ENCODE measurements around the gene SPATA21.
A peak's percentile ranks its signal among the peaks of the same experiment; 100 is the strongest.

SPATA21 gene

DNA sequence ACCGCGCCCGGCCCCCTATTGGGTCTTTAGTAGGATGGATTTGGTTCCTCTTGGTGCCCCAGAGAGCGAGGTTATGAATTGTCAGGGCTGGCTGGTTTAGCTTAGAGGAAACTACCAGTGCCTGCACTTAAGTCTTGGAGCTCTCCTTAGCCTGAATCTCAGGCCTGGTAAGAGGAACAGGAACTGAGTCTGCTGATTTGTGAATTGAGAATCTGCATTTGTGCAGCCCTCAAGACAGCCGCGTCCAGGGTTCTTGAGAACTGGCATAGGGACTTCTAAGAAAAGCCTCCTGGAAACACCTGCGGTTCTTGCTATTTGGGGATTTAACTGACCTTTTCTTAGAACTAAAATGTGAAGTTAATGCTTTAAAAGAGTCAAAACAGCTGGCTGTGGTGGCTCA is 5.0 kb upstream of the SPATA21 start:
- no peak for DNase-seq (ENCODE audit: low spot score)
- in situ Hi-C loops (cut with MboI; ENCODE audit: low pct_unique_long_range_greater_than_20kb, low sequenced_read_pairs, unreplicated experiment) = no loop called here
- TF ChIP-seq, protein P1, sequence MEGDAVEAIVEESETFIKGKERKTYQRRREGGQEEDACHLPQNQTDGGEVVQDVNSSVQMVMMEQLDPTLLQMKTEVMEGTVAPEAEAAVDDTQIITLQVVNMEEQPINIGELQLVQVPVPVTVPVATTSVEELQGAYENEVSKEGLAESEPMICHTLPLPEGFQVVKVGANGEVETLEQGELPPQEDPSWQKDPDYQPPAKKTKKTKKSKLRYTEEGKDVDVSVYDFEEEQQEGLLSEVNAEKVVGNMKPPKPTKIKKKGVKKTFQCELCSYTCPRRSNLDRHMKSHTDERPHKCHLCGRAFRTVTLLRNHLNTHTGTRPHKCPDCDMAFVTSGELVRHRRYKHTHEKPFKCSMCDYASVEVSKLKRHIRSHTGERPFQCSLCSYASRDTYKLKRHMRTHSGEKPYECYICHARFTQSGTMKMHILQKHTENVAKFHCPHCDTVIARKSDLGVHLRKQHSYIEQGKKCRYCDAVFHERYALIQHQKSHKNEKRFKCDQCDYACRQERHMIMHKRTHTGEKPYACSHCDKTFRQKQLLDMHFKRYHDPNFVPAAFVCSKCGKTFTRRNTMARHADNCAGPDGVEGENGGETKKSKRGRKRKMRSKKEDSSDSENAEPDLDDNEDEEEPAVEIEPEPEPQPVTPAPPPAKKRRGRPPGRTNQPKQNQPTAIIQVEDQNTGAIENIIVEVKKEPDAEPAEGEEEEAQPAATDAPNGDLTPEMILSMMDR (IDR thresholded peaks at IDR 0.05; ENCODE audit: extremely low read depth, insufficient read depth, missing control alignments) = no peak

DNA sequence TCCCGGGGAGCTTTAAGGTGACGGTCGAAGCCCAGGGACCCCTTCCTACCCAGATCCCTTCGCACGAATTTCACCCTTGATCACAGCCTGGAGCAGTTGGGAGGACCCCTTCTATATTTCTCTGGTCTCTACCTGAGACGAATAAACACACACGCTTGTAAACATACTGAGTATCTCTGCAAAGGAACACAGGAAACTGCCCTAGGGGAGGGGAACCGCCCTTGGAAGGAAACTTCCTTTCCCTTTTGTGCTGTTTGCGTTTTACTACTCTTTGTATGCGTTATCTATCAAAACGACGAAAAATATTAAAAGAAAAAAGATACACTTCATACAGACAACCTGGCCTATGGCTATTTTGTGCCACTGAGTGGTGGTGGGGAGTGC is 4.0 kb upstream of the SPATA21 start:
- DNase-seq (ENCODE audit: low spot score) = no peak
- in situ Hi-C loops (cut with MboI; ENCODE audit: low pct_unique_long_range_greater_than_20kb, low sequenced_read_pairs, unreplicated experiment) = no loop called here
- TF ChIP-seq, protein P1 (IDR thresholded peaks at IDR 0.05; ENCODE audit: extremely low read depth, insufficient read depth, missing control alignments) = no peak

DNA sequence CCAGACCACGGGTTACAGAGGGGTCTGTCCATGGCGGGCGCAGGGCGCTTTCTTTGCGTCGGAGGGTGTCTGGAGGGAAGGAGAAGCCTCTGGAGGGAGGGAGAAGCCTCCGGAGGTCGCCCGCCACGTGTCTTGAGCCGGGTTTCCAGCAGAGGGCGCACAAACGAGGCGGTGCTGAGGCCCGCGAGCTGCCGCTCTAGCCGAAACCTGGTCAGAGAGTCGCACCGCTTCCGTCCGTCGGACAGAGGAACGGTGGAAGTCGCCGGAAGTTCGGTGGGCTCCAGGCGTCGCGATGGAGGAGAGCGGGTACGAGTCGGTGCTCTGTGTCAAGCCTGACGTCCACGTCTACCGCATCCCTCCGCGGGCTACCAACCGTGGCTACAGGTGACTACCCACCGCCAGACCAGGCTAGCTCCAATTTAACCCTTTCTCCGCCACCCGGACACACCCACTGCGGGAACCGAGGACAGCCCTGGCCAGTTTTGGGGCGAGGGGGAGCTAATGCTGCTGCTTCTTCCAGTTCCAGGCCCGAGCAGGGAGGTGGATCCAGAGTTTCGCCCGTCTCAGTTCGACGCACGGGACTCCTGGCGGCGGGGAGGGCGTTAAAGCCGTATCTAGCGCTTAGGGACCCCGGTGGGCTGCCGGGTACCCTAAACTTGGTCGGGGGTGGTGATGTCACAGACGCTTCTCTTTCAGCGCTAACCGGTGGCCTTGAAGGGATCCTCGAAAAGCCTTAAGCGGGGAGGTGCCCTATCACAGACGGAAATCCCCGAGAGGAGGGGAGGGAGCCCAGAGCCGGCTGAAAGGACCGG is 3.5 kb upstream of the SPATA21 start, which contains the start of gene NECAP2:
Gene NECAP2, plus strand, starts transcription at position 255 of the 812 bp plus-strand sequence. Its CDS starts 38 bp downstream, at position 293.
- in situ Hi-C loops (cut with MboI; ENCODE audit: low pct_unique_long_range_greater_than_20kb, low sequenced_read_pairs, unreplicated experiment) = no loop called here
- TF ChIP-seq, protein P1 (IDR thresholded peaks at IDR 0.05; ENCODE audit: extremely low read depth, insufficient read depth, missing control alignments) = peak; percentile 93
- DNase-seq (ENCODE audit: low spot score) = peak; percentile 90

DNA sequence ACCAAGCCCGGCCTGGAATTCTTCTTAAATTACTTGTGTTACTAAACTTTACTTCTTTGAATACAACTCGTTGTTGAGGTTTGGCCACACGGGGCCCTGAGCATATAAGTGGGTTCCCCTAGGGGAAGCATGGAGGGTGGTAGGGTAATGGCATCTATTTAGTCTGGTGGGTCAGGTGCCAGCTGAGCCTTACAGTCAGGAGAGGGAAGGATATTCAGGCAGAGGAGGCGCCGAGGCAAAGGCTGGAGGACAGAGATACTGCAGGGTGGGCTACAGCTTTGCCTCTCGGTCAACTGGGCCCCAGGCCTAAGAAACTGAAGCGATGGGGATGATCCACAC is 2.9 kb upstream of the SPATA21 start:
- in situ Hi-C loops (cut with MboI; ENCODE audit: low pct_unique_long_range_greater_than_20kb, low sequenced_read_pairs, unreplicated experiment) = no loop called here
- TF ChIP-seq, protein P1 (IDR thresholded peaks at IDR 0.05; ENCODE audit: extremely low read depth, insufficient read depth, missing control alignments) = no peak
- DNase-seq (ENCODE audit: low spot score) = peak; percentile 39

DNA sequence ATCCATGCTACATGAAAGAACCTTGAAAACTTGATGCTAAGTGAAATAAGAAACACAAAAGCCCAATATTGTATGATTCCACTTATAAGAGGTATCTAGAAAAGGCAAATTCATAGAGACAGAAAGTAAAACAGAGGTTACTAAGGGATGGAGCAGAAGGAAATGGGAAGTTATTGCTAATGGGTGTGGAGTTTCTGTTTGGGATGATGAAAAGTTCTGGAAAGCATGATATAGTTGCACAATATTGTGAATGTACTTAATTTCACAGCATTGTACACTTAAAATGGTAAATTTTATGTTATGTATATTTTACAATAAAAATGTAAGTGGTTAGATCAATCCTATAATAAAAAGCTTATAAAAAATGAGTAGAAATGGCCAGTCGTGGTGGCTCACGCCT is 1.7 kb upstream of the SPATA21 start:
- TF ChIP-seq, protein P1 (IDR thresholded peaks at IDR 0.05; ENCODE audit: extremely low read depth, insufficient read depth, missing control alignments) = no peak

DNA sequence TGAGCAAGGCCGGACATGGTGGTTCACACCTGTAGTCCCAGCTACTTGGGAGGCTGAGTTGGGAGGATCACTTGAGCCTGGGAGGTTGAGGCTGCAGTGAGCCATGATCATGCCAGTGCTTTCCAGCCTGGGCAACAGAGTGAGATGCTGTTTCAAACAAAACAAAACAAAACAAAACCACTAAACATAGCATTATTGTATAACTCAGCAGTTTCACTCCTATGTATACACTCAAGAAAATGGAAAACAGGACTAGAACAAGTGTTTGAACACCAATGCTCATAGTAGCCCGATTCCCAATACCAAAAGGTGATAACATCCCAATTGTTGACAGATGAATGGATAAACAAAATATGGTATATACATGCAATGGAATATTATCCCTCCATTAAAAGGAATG is 1.3 kb upstream of the SPATA21 start:
- no peak for DNase-seq (ENCODE audit: low spot score)
- in situ Hi-C loops (cut with MboI; ENCODE audit: low pct_unique_long_range_greater_than_20kb, low sequenced_read_pairs, unreplicated experiment) = no loop called here
- TF ChIP-seq, protein P1 (IDR thresholded peaks at IDR 0.05; ENCODE audit: extremely low read depth, insufficient read depth, missing control alignments) = no peak

More for the DNA sequence above, 1.7 kb upstream of the SPATA21 start:
- no peak for DNase-seq (ENCODE audit: low spot score)
- in situ Hi-C loops (cut with MboI; ENCODE audit: low pct_unique_long_range_greater_than_20kb, low sequenced_read_pairs, unreplicated experiment) = no loop called here
